Colon (tissue), 2 donors: Measurements from ENCODE around the gene DET1.
"Not testable (repeated sequence)": the region's sequence is repeated elsewhere in the genome, so short reads cannot be mapped to it uniquely, and the experiment has no call there.

Experiments
- FAIRE-seq: peaks from 2 replicates; lab custom pipeline; 2012; peaks lifted over from hg19 to GRCh38; lab: Jason Lieb, UNC
- donor health status: control.
- donor health status: control.

The DET1 gene

DNA sequence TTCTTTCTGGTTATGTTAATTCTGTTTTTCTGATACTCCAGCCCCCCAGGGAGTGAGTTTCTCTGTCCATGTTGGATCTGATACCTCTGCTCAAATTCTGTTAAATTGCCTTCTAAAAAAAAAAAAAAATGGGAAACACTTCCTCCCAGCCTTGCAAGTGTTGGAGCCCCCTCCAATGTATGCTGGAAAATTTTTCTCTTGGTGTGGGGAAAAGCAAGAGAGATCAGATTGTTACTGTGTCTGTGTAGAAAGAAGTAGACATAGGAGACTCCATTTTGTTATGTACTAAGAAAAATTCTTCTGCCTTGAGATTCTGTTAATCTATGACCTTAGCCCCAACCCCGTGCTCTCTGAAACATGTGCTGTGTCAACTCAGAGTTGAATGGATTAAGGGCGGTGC is 6.1 kb downstream of the DET1 start:
- not testable (repeated sequence) for FAIRE-seq

DNA sequence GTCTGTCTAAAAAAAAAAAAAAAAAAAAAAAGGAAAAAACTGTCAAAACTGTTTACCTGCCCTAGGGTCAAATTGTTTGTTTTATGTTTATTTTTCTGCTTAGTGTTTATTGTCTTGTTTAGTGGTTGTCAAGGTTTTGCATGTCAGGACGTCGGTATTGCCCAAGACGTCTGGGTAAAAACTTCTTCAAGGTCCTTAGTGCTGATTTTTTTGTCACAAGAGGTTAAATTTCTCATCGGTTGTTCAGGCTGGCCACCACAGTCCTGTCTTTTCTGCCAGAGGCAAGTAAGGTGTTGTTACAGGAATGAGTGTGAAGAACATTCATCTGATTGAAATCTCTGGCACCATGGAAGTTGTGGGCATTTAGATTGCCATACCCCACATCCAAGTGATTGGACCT is 7.0 kb downstream of the DET1 start:
- no peak for FAIRE-seq

DNA sequence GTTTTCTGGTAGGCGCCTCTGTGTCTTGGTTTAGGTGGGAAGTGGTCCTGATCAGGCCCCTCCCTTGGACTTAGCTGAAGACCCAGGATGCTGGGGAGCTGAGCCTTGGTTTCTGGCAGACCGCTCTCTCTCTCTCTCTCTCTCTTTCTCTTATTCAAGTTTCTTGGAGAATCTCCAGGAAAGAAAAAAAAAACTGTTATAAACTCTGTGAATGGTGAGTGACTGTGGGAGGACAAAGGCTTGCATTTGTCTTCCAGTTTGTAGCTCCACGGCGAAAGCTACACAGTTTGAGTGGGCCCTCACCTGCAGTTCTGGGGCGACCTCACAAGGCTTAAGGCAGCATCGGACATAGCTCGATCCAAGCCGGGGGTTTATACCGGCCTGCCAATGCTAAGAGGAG is 7.5 kb downstream of the DET1 start:
- no peak for FAIRE-seq

- FAIRE-seq: no peak
These were observed 8.7 kb downstream of the DET1 start for GRCh38 chr15:88537591-88538317.

DNA sequence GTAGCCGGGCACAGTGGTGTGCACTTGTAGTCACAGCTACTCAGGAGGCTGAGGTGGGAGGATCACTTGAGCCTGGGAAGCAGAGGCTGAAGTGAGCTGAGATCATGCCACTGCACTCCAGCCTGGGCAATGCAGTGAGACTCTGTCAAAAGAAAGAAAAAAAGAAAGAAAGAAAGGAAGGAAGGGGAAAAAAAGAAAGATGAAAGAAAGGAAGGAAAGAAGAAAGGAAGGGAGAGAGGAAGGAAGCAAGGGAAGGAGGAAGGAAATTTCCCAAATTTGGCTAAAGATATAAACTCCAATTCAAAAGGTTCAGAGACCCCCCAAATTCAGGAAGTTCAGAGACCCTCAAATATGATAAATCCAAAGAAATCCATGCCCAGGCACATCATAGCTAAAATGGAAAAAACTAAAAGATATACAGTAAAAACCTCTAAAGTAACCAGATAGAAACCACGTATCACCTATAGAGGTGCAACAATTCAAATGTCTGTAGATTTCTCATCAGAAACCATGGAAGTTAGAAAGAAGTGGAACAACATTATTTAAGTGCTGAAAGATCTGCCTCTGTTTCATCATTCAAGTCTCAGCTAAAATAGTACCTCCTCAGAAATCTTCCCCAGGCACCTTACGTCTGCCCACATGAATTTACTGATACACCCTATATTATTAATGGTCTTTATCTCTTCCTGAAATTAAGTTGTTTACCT is 10.7 kb downstream of the DET1 start:
- FAIRE-seq: no peak

DNA sequence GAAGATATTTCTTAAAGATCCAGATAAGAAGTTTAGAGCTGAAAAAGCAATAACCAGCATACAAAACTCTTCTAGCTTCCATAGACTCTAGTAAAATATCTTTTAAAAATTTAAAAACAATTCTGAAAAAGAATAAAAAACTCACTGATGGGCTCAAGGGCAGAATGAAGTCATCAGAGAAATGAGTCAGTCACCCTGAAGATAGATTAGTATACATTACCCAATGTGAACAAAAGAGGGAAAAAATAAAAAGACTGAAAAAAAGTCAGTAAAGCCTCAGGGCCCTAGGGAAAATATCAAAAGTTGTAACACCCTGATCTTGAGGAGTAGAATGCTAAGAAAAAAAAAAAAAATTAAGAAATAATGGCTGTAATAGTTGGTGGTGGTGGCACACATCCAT is 11.4 kb downstream of the DET1 start:
- FAIRE-seq: no peak

GRCh38 chr15:88533376-88533775 is 13.1 kb downstream of the DET1 start:
- no peak for FAIRE-seq

GRCh38 chr15:88529021-88529630 is 17.4 kb downstream of the DET1 start:
- no peak for FAIRE-seq

- FAIRE-seq: no peak
These were observed 20.1 kb downstream of the DET1 start for GRCh38 chr15:88526247-88526879.

DNA sequence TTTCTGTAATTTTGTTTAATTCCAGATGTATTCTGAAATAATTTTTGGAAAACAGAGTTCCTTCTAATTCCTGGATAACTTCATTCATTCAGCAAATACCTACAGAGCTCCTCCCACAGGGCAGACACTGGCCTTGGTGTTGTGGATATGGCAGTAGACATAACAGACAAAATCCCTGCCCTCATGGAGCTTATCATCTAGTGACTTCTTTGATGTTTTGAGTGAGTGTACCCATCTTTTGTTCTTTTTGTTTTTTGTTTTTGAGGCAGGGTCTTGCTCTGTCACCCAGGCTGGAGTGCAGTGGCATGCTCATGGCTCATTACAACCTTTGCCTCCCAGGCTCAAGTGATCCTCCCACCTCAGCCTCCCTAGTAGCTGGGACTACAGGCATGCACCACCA is 21.1 kb downstream of the DET1 start:
- no peak for FAIRE-seq

DNA sequence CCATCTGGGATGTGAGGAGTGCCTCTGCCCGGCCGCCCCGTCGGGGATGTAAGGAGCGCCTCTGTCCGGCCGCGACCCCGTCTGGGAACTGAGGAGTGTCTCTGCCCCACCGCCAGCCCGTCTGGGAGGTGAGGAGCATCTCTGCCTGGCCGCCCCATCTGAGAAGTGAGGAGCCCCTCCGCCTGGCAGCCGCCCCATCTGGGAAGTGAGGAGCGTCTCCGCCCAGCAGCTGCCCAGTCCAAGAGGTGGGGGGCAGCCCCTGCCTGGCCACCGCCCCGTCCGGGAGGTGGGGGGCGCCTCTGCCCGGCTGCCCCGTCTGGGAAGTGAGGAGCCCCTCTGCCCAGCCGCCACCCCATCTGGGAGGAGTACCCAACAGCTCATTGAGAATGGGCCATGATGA is 22.4 kb downstream of the DET1 start:
- FAIRE-seq: not testable (repeated sequence)

DNA sequence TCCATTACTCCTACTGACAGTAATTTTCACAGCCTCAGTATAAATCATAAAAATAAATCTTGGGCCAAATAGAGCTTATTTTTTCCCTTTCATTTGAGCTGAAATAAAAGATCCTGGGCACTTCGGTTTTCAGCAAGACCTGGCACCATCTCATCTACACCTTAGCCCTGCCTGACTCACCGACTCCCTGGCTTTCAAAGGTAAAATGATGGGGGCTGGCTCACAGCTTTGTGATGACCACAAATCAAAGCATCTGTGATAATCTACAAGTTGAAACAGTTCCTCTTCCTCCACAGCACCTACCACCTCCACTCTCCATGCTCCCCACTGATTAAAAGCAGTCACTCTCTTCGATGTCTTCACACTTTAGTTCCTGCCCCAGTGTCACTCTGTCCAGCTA is 27.6 kb downstream of the DET1 start:
- FAIRE-seq: no peak

GRCh38 chr15:88513195-88513594 is 33.3 kb downstream of the DET1 start:
- FAIRE-seq: no peak

DNA sequence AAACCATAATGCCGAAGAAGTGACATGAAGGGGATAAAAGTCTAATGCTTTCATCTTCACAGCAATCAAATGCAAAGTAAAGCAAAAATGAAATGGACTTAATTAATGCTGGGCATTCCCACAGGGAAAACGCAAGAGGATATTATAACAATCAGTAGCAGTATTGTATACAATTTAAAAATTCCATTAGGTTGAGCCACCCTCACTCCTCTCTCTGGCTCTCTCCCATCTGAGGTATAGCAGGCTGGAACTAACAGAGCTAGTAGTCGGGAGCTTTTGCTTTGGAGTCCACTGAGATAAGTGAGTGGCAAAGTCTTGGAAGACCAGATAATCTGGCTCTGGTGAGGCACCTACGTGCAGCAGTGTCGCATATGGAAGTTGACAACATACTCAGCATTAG is 33.9 kb downstream of the DET1 start:
- no peak for FAIRE-seq

DNA sequence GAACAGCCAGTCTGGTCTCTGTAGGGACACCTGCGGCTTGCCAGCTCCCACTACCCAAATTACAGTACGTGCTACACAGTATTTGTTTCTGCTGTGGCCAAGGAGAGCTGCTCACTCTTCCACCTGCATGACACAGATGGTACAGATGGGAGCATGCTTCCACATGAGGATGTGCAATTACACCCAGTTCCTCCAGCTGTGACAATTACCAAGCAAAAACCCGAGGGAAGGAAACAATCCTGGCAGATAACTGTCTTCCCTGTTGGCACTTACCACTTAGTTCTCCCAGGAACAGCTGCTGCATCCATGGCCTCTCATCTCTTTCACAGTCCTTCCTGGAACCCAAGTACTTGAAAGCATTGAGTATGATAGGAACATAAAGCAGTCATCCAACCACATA is 34.4 kb downstream of the DET1 start:
- FAIRE-seq: no peak

- no peak for FAIRE-seq
These were observed 35.3 kb downstream of the DET1 start for GRCh38 chr15:88511161-88511560.

DNA sequence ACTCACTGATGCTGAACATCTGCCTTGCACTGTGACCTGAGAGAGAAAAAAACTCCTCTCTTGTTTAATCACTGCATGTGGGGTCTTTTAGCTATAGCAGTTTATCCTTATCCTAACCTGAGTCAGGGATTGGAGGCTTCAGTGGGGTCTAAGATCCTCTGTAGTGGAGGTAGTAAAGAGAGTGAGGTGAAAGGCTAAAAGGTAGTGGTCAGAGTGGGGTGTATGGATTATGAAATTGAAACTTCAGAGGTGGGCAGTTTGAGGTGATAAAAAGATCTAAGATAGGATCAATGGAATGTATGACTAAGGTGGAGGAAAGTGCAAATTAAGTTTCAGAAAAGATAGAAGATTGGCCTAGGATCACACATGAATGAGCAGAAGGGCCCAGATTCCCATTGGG is 36.5 kb downstream of the DET1 start:
- no peak for FAIRE-seq

DNA sequence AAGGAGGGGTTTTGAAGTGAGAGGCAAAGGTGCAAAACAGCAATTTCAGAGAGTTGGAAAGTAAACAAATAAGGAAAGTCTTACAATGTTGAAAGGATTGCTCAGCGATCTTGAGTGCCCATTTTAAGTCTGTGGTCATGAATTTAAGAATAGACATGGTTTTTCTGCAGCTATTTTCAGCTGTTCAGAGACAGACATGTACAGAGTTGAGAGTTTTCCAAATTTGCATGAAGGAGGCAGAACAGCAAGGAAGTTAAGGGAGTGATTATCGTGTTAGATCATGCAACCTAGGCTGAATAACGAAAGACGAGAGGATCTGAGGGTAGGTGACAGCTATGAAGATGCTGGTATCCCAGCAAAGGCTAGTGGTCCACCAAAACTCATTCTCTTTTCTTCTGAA is 37.2 kb downstream of the DET1 start:
- no peak for FAIRE-seq

DNA sequence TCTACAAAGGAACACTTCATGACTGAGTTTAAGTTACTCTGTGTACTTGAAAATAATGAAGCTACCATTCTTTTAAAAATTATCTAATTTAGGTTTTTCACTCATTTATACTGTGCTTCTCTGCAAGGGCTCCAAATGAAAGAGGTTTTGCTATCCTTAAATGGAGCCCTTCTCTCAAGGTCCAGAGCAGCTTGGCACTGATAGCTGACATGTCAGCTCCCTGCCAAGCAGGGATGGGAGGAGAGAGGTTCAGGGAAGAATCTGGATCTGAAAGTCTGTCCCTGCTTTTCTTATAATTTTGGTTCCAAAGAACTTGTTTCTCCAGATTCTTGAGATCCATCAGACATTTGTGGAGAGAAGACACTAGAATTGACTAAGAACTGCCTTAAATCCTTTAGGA is 39.9 kb downstream of the DET1 start:
- FAIRE-seq: no peak

GRCh38 chr15:88505721-88506120 is 40.8 kb downstream of the DET1 start:
- no peak for FAIRE-seq

- FAIRE-seq: no peak
These were observed 42.0 kb downstream of the DET1 start for GRCh38 chr15:88504445-88504844.

- FAIRE-seq: no peak
These were observed 47.5 kb downstream of the DET1 start for GRCh38 chr15:88498996-88499395.

DNA sequence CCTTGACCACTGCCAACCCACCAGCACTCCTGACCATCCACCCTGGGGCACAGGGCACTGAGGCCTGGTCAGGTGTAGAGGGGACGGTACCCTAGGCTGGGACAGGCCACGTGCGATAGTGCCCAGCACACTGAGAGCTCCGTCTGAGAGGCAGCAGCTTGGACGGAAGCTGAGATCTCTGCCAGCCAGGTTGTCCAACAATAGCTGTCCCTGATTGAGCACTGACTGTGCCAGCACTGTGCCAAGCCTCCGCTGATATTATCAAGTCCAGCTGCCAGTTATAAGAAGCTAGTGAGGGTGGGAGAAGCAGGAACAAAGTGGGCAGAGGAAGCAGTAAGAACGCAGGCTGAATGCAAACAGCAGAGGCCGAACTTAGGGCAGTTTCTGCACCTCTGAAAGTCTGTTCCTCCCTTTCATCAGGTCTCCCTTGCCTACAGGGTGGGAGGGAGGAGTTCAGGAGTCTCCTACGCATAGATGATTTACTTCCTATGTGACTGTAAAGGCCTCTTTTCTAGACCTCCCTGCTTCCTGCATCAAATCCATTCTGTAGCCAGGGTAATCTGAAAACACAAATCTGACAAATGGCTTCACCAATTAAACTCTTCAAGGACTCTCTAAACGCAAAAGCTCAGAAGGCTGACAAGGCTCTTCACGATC is 49.2 kb downstream of the DET1 start:
- FAIRE-seq: no peak
